Lower leg skin (tissue), 3 donors: ENCODE measurements around the gene ZBTB7C.

ENCODE experiments used
- CTCF ChIP-seq, 3 donors: fragments of 450-650 bp; IDR thresholded peaks; one replicate each; pipeline ENCODE4 v1.5.1; 2016; ENCODE audit warnings: antibody characterized with exemption in 3 of 3, mild to moderate bottlenecking in 3 of 3, moderate library complexity in 2 of 3
- POLR2A ChIP-seq, 2 donors: fragments of 450-650 bp; IDR thresholded peaks; one replicate each; pipeline ENCODE4 v1.6.1; 2016 to 2017; ENCODE audit warnings: antibody characterized with exemption in 2 of 2, mild to moderate bottlenecking in 1 of 2, moderate library complexity in 1 of 2

GRCh38 chr18:48302736-48303135 lies 106.4 kb downstream of the ZBTB7C start:
- no peak for TF ChIP-seq CTCF (IDR thresholded peaks at IDR 0.05)
- no peak for TF ChIP-seq POLR2A (IDR thresholded peaks at IDR 0.05)
